ENCODE results near the gene TMPRSS13.

GRCh38 chr11:117900720-117901440, 28.3 kb downstream of the TMPRSS13 start:
- no peak for TF ChIP-seq LEF1 (IDR thresholded peaks at IDR 0.05; ENCODE audit: borderline replicate concordance)
- no peak for TF ChIP-seq FOXM1 (IDR thresholded peaks at IDR 0.05; ENCODE audit: borderline replicate concordance)
- TF ChIP-seq PKNOX1 (IDR thresholded peaks at IDR 0.05) = no peak
- TF ChIP-seq ZNF384 (IDR thresholded peaks at IDR 0.05) = no peak

All from HEK293T (cell line).